GM23248 (cell line): ENCODE measurements around the gene BOD1. TPM values are rescaled to one million over a fixed set of nuclear protein-coding genes. Genes with fewer than 3 reads are reported as not detected.

Source experiments
- DNase-seq: peaks from one replicate; pipeline ENCODE4 v3.0.0-alpha.2; 2015
- H2AFZ ChIP-seq: fragments of 200-600 bp; sonication (generic); 2 replicates; pipeline ENCODE4 v1.6.1; 2016; ENCODE audit warnings: antibody characterized with exemption
- H3F3A ChIP-seq: fragments of 200-600 bp; sonication (generic); 2 replicates; pipeline ENCODE4 v1.6.1; 2016; ENCODE audit warnings: mild to moderate bottlenecking, antibody characterized with exemption, mixed run types; ENCODE audit not compliant: insufficient read depth
- H3K27ac ChIP-seq: fragments of 200-600 bp; sonication (generic); 2 replicates; pipeline ENCODE4 v1.5.1; 2016; ENCODE audit warnings: mild to moderate bottlenecking
- H3K27me3 ChIP-seq: fragments of 200-600 bp; sonication (generic); replicated peaks from 2 replicates; pipeline ENCODE4 v1.6.1; 2016; ENCODE audit warnings: mild to moderate bottlenecking; ENCODE audit not compliant: insufficient read depth
- H3K36me3 ChIP-seq: fragments of 200-600 bp; sonication (generic); 2 replicates; pipeline ENCODE4 v1.6.1; 2016; ENCODE audit warnings: low read depth, mild to moderate bottlenecking
- H3K4me1 ChIP-seq: fragments of 200-600 bp; sonication (generic); 2 replicates; pipeline ENCODE4 v1.6.1; 2016; ENCODE audit warnings: mild to moderate bottlenecking; ENCODE audit not compliant: insufficient read depth
- H3K4me2 ChIP-seq: fragments of 200-600 bp; sonication (generic); one replicate; pipeline ENCODE4 v1.6.1; 2016; ENCODE audit warnings: mild to moderate bottlenecking; ENCODE audit not compliant: unreplicated experiment
- H3K4me3 ChIP-seq: fragments of 200-600 bp; sonication (generic); 2 replicates; pipeline ENCODE4 v1.5.1; 2016; ENCODE audit warnings: mild to moderate bottlenecking
- H3K79me2 ChIP-seq: fragments of 200-600 bp; sonication (generic); 2 replicates; pipeline ENCODE4 v1.6.1; 2016; ENCODE audit warnings: mild to moderate bottlenecking; ENCODE audit not compliant: insufficient read depth
- H3K9ac ChIP-seq: fragments of 200-600 bp; sonication (generic); 2 replicates; pipeline ENCODE4 v1.6.1; 2016; ENCODE audit warnings: mild to moderate bottlenecking
- H3K9me2 ChIP-seq: fragments of 200-600 bp; sonication (generic); 2 replicates; pipeline ENCODE4 v1.6.1; 2016; ENCODE audit warnings: mixed run types, mild to moderate bottlenecking, moderate library complexity; ENCODE audit not compliant: insufficient read depth
- H3K9me3 ChIP-seq: fragments of 200-600 bp; sonication (generic); one replicate; pipeline ENCODE4 v1.6.1; 2017; ENCODE audit warnings: low read depth
- H4K20me1 ChIP-seq: fragments of 200-600 bp; sonication (generic); 2 replicates; pipeline ENCODE4 v1.6.0; 2016; ENCODE audit not compliant: insufficient read depth
- EZH2 ChIP-seq: fragments of 200-600 bp; sonication (generic); IDR thresholded peaks from 2 replicates; pipeline ENCODE4 v1.6.1; 2018; ENCODE audit warnings: antibody characterized with exemption, mild to moderate bottlenecking; ENCODE audit not compliant: insufficient read depth, poor library complexity, severe bottlenecking
- EZH2phosphoT487 ChIP-seq: fragments of 200-600 bp; sonication (generic); IDR thresholded peaks from 2 replicates; pipeline ENCODE4 v1.6.1; 2018; ENCODE audit warnings: antibody characterized with exemption, moderate library complexity, mild to moderate bottlenecking, low read depth; ENCODE audit not compliant: insufficient read depth
- WGBS, 2 experiments: methylation state at CpG; one replicate each; pipeline ENCODE4 v1.1.6; 2015 to 2017; ENCODE audit warnings: low lambda C conversion rate in 2 of 2, low coverage in 1 of 2; ENCODE audit errors: missing lambda C conversion rate in 2 of 2; 5-methylcytosine and 5-hydroxymethylcytosine counted together
- in situ Hi-C: fragments of 300-500 bp; cut with MboI; formaldehyde crosslinking; loops from 2 replicates; pipeline ENCODE4 v1.15.0; 2020
- polyA plus RNA-seq: library from polyadenylated mRNA; unstranded; fragments of >200 nt; fragmentation: Nextera tagmentation; extraction: Ambion mirVana; gene quantifications from 2 replicates; pipeline ENCODE4 v1.2.1, GENCODE V29; 2016
- total RNA-seq: library from RNA; depleted of rRNA; stranded (reverse); fragments of >200 nt; shearing (Covaris generic); gene quantifications from 2 replicates; pipeline ENCODE4 v1.2.3, GENCODE V29; 2014; rRNA removed

Gene BOD1
- total RNA-seq = 48.1 and 51.4 TPM in 2 replicates
- polyA plus RNA-seq = 64.3 and 66.1 TPM in 2 replicates

- WGBS, 2 experiments = 1 to 3% methylated on average over 31 to 37 of the region's 37 CpGs
- in situ Hi-C loops = loop anchor here (5.0 kb wide), 1 partner anchor 351 kb away; no protein-coding TSS in a partner anchor
- DNase-seq = peak; percentile 100
- peak within 1 kb of the TSS; percentile 93 for H3K27ac ChIP-seq
- TF ChIP-seq EZH2 (no peak), EZH2phosphoT487 (no peak)
- H3K27me3 ChIP-seq = no peaks in the 10 kb centered on the region
- peak within 1 kb of the TSS; percentile 92 for H2AFZ ChIP-seq
- H3K9ac ChIP-seq = peak within 1 kb of the TSS; percentile 98
- H3K9me2 ChIP-seq = no peaks in the 10 kb centered on the region
- H3K36me3 ChIP-seq = no peaks in the 10 kb centered on the region; the same call in 1 of the 2 replicates
- H3K4me2 ChIP-seq = peak within 1 kb of the TSS; percentile 80
- H3F3A ChIP-seq = peaks cover 15% of the 10 kb centered on the region; the same call in 1 of the 2 replicates
- H3K4me1 ChIP-seq = peaks cover 34% of the 10 kb centered on the region
- peak within 1 kb of the TSS; percentile 82 for H3K4me3 ChIP-seq
- peaks cover 42% of the 10 kb centered on the region for H3K79me2 ChIP-seq
- peaks cover 9% of the 10 kb centered on the region; the same call in 1 of the 2 replicates for H4K20me1 ChIP-seq
- H3K9me3 ChIP-seq = no peaks in the 10 kb centered on the region
Measured at GRCh38 chr5:173616577-173617118, at the start of gene BOD1. TSS of gene BOD1 (minus strand) at chr5:173616650. CDS start at chr5:173616436, 214 bp downstream.

- Histone ChIP-seq H3K79me2 (no peaks in the 10 kb centered on the region), H3K4me3 (no peak overlapping the region), H3K9ac (no peak overlapping the region), H4K20me1 (no peaks in the 10 kb centered on the region), H3K27ac (no peak overlapping the region), H3K27me3 (no peaks in the 10 kb centered on the region), H3K4me2 (no peak overlapping the region), H3K4me1 (0 out of 2 replicates have a peak, but pooled peaks cover under 1% of the 10 kb centered on the region), H2AFZ (no peak overlapping the region), H3F3A (peaks cover 7% of the 10 kb centered on the region; the same call in 1 of the 2 replicates), H3K9me2 (no peaks in the 10 kb centered on the region), H3K9me3 (no peaks in the 10 kb centered on the region), H3K36me3 (no peaks in the 10 kb centered on the region)
- 54 to 61% methylated on average over 4 of the region's 4 CpGs for WGBS, 2 experiments
- TF ChIP-seq EZH2phosphoT487 = no peak
- no peak for TF ChIP-seq EZH2
- in situ Hi-C loops = no loop called here
- no peak for DNase-seq
Measured at GRCh38 chr5:173665326-173665725, 48.9 kb upstream of the BOD1 start.

GRCh38 chr5:173664154-173664526 is 47.7 kb upstream of the BOD1 start:
- no peaks in the 10 kb centered on the region for H4K20me1 ChIP-seq
- H3K79me2 ChIP-seq = no peaks in the 10 kb centered on the region
- H3K9ac ChIP-seq = no peak overlapping the region
- WGBS, 2 experiments = 23 to 30% methylated on average over 6 of the region's 6 CpGs
- no peaks in the 10 kb centered on the region for H3K27me3 ChIP-seq
- no peaks in the 10 kb centered on the region for H3K36me3 ChIP-seq
- no peak overlapping the region for H3K4me2 ChIP-seq
- in situ Hi-C loops = no loop called here
- TF ChIP-seq EZH2 = no peak
- no peak for TF ChIP-seq EZH2phosphoT487
- no peak overlapping the region for H3K4me3 ChIP-seq
- no peaks in the 10 kb centered on the region for H3K9me3 ChIP-seq
- no peaks in the 10 kb centered on the region for H3F3A ChIP-seq
- no peak overlapping the region for H3K27ac ChIP-seq
- peak; percentile 24 for DNase-seq
- peak overlapping the region; percentile 38; the same call in 1 of the 2 replicates for H2AFZ ChIP-seq
- no peaks in the 10 kb centered on the region for H3K4me1 ChIP-seq
- no peaks in the 10 kb centered on the region for H3K9me2 ChIP-seq

- Histone ChIP-seq H3K9me3 (no peaks in the 10 kb centered on the region), H4K20me1 (no peaks in the 10 kb centered on the region), H3K27ac (no peak overlapping the region), H3K4me3 (no peak overlapping the region), H3K4me1 (no peaks in the 10 kb centered on the region), H3F3A (no peaks in the 10 kb centered on the region), H3K4me2 (no peak overlapping the region), H3K27me3 (no peaks in the 10 kb centered on the region), H3K9me2 (no peaks in the 10 kb centered on the region), H3K9ac (no peak overlapping the region), H2AFZ (peak overlapping the region; percentile 38; the same call in 1 of the 2 replicates), H3K79me2 (no peaks in the 10 kb centered on the region), H3K36me3 (no peaks in the 10 kb centered on the region)
- WGBS, 2 experiments = 67 to 68% methylated on average over 13 of the region's 13 CpGs
- DNase-seq = no peak
- TF ChIP-seq EZH2 (no peak), EZH2phosphoT487 (no peak)
- in situ Hi-C loops = no loop called here
Measured at GRCh38 chr5:173663352-173664153, 47.1 kb upstream of the BOD1 start.
